AG10803 (cell line): ENCODE data around the gene MAPKAP1.

Source experiments
- DNase-seq: peaks from one replicate; pipeline ENCODE4 v3.0.0; 2010; ENCODE audit warnings: low read depth
- H3K4me3 ChIP-seq: 2 replicates; pipeline ENCODE4 v1.5.1; 2011; ENCODE audit warnings: mild to moderate bottlenecking, low read length, control low read depth
- CTCF ChIP-seq: conservative IDR thresholded peaks from 2 replicates; pipeline ENCODE4 v1.5.1; 2011; ENCODE audit warnings: mild to moderate bottlenecking, low read length, control low read depth, inconsistent platforms

MAPKAP1 gene

GRCh38 chr9:125428060-125428901 lies 278.7 kb downstream of the MAPKAP1 start:
- TF ChIP-seq CTCF, result peak; percentile 42
- no peak for DNase-seq
- H3K4me3 ChIP-seq, result no peak overlapping the region

GRCh38 chr9:125427556-125427955 lies 279.5 kb downstream of the MAPKAP1 start:
- no peak for DNase-seq
- no peak overlapping the region for H3K4me3 ChIP-seq
- TF ChIP-seq CTCF, result no peak

- TF ChIP-seq CTCF, result no peak
- DNase-seq, result no peak
- H3K4me3 ChIP-seq, result no peak overlapping the region
Observed at GRCh38 chr9:125426926-125427325, 280.1 kb downstream of the MAPKAP1 start.

- no peak overlapping the region for H3K4me3 ChIP-seq
- DNase-seq, result no peak
- no peak for TF ChIP-seq CTCF
Observed at GRCh38 chr9:125425901-125426515, 281.0 kb downstream of the MAPKAP1 start.

GRCh38 chr9:125425170-125425897 lies 281.7 kb downstream of the MAPKAP1 start:
- H3K4me3 ChIP-seq, result no peak overlapping the region
- no peak for DNase-seq
- TF ChIP-seq CTCF, result no peak

GRCh38 chr9:125423964-125424363 lies 283.0 kb downstream of the MAPKAP1 start:
- DNase-seq, result no peak
- H3K4me3 ChIP-seq, result no peak overlapping the region
- TF ChIP-seq CTCF, result no peak
